Measurements from ENCODE around the gene SAMSN1.

GRCh38 chr21:14500873-14501272 lies 45.2 kb downstream of the SAMSN1 start:
- TF ChIP-seq CTCF (IDR thresholded peaks at IDR 0.05) (no peak), POLR2A (IDR thresholded peaks at IDR 0.05) (no peak)

All from right lobe of liver (tissue), 4 donors.